ENCODE data around the gene LRRC72.

DNA sequence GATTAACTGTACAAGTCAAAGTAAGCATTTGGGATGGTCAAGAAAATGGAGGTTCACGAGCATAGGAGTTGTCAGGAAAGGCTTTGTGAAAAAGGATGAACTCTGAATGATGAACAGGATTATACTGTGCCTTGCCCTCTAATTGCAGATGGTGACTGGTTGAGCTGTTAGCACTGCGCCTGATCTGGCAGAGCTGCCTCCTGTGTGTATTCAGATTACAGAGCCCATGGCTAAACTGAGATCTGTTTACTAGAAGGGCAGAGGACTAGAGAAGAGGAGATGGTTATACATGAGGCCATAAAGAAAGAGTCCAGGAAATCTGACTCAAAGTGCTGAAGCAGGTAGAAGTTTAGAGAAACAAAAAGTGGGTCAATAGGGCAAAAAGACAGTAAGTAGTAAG, 29.7 kb downstream of the LRRC72 start:
- TF ChIP-seq, protein P1, sequence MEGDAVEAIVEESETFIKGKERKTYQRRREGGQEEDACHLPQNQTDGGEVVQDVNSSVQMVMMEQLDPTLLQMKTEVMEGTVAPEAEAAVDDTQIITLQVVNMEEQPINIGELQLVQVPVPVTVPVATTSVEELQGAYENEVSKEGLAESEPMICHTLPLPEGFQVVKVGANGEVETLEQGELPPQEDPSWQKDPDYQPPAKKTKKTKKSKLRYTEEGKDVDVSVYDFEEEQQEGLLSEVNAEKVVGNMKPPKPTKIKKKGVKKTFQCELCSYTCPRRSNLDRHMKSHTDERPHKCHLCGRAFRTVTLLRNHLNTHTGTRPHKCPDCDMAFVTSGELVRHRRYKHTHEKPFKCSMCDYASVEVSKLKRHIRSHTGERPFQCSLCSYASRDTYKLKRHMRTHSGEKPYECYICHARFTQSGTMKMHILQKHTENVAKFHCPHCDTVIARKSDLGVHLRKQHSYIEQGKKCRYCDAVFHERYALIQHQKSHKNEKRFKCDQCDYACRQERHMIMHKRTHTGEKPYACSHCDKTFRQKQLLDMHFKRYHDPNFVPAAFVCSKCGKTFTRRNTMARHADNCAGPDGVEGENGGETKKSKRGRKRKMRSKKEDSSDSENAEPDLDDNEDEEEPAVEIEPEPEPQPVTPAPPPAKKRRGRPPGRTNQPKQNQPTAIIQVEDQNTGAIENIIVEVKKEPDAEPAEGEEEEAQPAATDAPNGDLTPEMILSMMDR (IDR thresholded peaks at IDR 0.05; ENCODE audit: low read depth, low read length, poor library complexity, severe bottlenecking), result no peak
- no peak for TF ChIP-seq EZH2phosphoT487 (IDR thresholded peaks at IDR 0.05; ENCODE audit: borderline replicate concordance, low read length)

All from DOHH2 (cell line).